Measurements from ENCODE around the gene PCCA.

DNA sequence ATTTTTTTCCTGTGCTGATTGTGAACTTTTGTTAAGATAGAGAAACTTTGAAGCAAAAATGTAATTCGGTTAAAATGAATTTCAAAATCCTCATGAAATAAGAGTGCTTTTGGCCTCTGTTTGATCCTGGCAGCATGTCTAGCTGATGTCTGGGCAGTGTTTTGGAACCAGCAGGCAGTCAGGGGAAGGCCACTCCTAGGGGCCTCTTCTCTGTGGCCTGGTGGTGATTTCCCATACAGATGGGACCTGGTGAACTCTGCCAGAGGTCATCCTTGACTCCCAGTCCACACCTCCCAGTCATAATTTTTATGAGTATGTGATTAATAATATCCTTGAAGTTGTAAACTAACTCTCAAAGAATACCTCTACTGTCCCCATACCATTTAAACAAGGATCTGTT is 226.6 kb downstream of the PCCA start:
- TF ChIP-seq, protein P1, sequence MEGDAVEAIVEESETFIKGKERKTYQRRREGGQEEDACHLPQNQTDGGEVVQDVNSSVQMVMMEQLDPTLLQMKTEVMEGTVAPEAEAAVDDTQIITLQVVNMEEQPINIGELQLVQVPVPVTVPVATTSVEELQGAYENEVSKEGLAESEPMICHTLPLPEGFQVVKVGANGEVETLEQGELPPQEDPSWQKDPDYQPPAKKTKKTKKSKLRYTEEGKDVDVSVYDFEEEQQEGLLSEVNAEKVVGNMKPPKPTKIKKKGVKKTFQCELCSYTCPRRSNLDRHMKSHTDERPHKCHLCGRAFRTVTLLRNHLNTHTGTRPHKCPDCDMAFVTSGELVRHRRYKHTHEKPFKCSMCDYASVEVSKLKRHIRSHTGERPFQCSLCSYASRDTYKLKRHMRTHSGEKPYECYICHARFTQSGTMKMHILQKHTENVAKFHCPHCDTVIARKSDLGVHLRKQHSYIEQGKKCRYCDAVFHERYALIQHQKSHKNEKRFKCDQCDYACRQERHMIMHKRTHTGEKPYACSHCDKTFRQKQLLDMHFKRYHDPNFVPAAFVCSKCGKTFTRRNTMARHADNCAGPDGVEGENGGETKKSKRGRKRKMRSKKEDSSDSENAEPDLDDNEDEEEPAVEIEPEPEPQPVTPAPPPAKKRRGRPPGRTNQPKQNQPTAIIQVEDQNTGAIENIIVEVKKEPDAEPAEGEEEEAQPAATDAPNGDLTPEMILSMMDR (conservative IDR thresholded peaks at IDR 0.05; ENCODE audit: low read depth in 2 of 2) = no peak
- TF ChIP-seq POLR2AphosphoS5 (IDR thresholded peaks at IDR 0.05; ENCODE audit: low read depth) = no peak
- TF ChIP-seq, protein P2, sequence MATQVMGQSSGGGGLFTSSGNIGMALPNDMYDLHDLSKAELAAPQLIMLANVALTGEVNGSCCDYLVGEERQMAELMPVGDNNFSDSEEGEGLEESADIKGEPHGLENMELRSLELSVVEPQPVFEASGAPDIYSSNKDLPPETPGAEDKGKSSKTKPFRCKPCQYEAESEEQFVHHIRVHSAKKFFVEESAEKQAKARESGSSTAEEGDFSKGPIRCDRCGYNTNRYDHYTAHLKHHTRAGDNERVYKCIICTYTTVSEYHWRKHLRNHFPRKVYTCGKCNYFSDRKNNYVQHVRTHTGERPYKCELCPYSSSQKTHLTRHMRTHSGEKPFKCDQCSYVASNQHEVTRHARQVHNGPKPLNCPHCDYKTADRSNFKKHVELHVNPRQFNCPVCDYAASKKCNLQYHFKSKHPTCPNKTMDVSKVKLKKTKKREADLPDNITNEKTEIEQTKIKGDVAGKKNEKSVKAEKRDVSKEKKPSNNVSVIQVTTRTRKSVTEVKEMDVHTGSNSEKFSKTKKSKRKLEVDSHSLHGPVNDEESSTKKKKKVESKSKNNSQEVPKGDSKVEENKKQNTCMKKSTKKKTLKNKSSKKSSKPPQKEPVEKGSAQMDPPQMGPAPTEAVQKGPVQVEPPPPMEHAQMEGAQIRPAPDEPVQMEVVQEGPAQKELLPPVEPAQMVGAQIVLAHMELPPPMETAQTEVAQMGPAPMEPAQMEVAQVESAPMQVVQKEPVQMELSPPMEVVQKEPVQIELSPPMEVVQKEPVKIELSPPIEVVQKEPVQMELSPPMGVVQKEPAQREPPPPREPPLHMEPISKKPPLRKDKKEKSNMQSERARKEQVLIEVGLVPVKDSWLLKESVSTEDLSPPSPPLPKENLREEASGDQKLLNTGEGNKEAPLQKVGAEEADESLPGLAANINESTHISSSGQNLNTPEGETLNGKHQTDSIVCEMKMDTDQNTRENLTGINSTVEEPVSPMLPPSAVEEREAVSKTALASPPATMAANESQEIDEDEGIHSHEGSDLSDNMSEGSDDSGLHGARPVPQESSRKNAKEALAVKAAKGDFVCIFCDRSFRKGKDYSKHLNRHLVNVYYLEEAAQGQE (IDR thresholded peaks at IDR 0.05; ENCODE audit: unreplicated experiment) = no peak
- no peak for TF ChIP-seq EZH2 (IDR thresholded peaks at IDR 0.05; ENCODE audit: low read depth, unreplicated experiment)
- TF ChIP-seq EZH2phosphoT487 (IDR thresholded peaks at IDR 0.05; ENCODE audit: unreplicated experiment) = no peak
- TF ChIP-seq CREB1 (CRISPR knock-in tag; IDR thresholded peaks at IDR 0.05; ENCODE audit: low read depth) = no peak
- TF ChIP-seq NANOG (IDR thresholded peaks at IDR 0.05; ENCODE audit: borderline replicate concordance) = no peak
- no peak for TF ChIP-seq ZNF462 (CRISPR knock-in tag; IDR thresholded peaks at IDR 0.05)
- TF ChIP-seq JUNB (IDR thresholded peaks at IDR 0.05; ENCODE audit: unreplicated experiment) = no peak
- no peak for TF ChIP-seq STAT1 (IDR thresholded peaks at IDR 0.05; ENCODE audit: unreplicated experiment)
- TF ChIP-seq ZNF331 (CRISPR knock-in tag; IDR thresholded peaks at IDR 0.05; ENCODE audit: low read depth) = no peak

All from GM23338 (cell line).